SU-DHL-6 (cell line): ENCODE measurements around the gene FOXK1.

Experiments used
- EZH2phosphoT487 ChIP-seq: fragments of 200-600 bp; sonication (generic), shearing (Covaris generic); conservative IDR thresholded peaks from 2 replicates; pipeline ENCODE4 v1.6.1; 2018; ENCODE audit warnings: mild to moderate bottlenecking, antibody characterized with exemption, low read length, moderate library complexity, mixed read lengths
- TF ChIP-seq, protein P1 (sequence below): fragments of 200-600 bp; sonication (generic); IDR thresholded peaks from one replicate; pipeline ENCODE4 v1.5.1; 2017; ENCODE audit warnings: antibody characterized with exemption, mild to moderate bottlenecking, low read length, moderate library complexity; ENCODE audit not compliant: insufficient read depth, poor library complexity, severe bottlenecking

DNA sequence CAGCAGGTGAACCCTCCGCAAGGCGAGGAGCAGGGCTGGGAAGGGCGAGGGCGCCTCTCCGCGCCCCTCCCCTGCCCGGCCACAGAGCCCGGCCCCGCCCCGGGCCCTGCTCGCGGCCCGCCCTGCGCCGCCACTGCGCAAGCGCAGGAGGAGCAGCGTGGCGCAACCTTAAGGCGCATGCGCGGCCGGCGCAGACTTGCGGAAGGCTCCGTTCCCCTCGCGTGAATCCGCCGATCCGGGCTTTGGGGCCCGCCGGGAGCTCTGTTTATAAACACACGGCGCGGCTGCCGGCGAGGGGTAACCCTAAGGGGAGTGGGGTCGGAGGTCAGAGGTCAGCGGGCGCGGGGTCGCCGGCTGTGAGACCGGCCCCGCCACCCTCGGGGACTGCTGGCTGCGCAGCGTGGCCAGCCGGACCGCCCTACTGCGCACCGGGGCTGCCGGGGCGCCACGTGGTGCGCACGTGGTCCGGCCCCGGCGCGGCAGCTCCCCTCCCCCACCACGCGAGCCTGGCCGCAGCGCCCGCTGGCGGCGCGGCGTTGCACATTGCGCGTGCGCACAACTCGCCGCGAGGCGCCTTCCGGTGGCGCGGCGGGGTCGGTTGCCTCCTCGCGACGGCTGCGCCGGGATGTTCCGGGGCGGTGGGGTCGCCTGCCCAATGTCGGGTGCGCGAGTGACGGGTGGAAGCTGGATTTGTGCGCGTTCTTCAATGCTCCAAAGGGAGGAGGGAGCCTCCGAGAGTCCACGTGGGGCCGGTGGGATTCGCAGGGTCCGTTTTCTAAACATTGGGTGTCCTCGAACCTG lies 40.2 kb upstream of the FOXK1 start:
- TF ChIP-seq, protein P1, sequence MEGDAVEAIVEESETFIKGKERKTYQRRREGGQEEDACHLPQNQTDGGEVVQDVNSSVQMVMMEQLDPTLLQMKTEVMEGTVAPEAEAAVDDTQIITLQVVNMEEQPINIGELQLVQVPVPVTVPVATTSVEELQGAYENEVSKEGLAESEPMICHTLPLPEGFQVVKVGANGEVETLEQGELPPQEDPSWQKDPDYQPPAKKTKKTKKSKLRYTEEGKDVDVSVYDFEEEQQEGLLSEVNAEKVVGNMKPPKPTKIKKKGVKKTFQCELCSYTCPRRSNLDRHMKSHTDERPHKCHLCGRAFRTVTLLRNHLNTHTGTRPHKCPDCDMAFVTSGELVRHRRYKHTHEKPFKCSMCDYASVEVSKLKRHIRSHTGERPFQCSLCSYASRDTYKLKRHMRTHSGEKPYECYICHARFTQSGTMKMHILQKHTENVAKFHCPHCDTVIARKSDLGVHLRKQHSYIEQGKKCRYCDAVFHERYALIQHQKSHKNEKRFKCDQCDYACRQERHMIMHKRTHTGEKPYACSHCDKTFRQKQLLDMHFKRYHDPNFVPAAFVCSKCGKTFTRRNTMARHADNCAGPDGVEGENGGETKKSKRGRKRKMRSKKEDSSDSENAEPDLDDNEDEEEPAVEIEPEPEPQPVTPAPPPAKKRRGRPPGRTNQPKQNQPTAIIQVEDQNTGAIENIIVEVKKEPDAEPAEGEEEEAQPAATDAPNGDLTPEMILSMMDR = peak; percentile 21
- TF ChIP-seq EZH2phosphoT487 = no peak
